Measurements from ENCODE around the gene VCPKMT. TPM values are rescaled to one million over a fixed set of nuclear protein-coding genes. Genes with fewer than 3 reads are reported as not detected.

Gene VCPKMT
- 9.6 TPM for polyA plus RNA-seq (2013, experiment 1 of 2)
- polyA plus RNA-seq (2013, experiment 2 of 2), result 9.6 TPM

DNA sequence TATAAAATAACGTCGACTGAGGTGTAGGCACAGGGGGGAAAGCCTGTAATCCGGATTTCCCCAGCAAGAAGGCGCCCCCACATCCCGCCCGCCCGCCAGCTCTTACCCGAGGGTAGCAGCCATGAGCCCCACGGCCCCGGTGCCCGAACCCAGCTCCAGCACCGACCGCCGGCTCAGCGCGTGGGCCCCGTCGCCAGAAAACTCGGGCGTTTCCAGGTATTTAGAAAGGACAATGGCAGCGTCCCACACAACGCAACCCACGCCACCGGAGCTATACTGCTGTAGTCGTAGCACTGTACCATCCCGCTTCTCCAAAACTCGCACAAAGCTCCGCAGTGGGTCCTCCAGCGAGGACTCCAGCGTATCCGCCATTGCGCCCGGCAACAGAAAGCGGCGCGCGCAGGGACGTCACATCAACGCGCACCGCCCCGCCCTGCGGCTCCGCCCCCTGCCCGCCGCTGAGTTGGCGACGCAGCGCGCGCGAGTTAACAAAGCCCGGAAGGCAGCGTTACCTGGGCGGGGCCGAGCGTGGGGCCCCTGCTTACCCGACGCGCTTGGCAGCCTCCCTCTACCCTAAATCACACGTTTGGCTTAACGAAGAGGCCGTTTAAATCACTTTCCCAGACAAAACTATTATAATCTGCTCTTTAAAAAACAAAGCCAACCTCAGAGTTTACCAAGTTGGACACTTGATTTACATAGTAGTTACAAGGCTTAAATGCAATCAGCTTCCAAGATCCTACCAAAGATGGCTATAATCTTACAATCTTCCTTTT, at the start of gene VCPKMT:
VCPKMT (minus strand) TSS at position 392 of the 776 bp plus-strand sequence; CDS start at position 372, 20 bp downstream.
- peaks cover 0 to 3% of the 10 kb centered on the region in 2 donors for H3K4me1 ChIP-seq (ENCODE audit: control insufficient read depth in 2 of 2, insufficient read depth in 1 of 2, low read depth in 1 of 2, low read length in 2 of 2)
- peak within 1 kb of the TSS; percentile 51 for H3K4me2 ChIP-seq (ENCODE audit: insufficient read depth, low read length, poor library complexity, severe bottlenecking)
- H2BK120ac ChIP-seq (ENCODE audit: low read depth, low read length), result no peak within 1 kb of the TSS
- H3K27ac ChIP-seq (replicated peaks; ENCODE audit: low read length), result no peak within 1 kb of the TSS
- no peaks in the 10 kb centered on the region for H3K27me3 ChIP-seq (ENCODE audit: control insufficient read depth in 3 of 3, insufficient read depth in 3 of 3, low read depth in 1 of 3, low read length in 3 of 3)
- H3K14ac ChIP-seq (ENCODE audit: low read length), result no peak within 1 kb of the TSS
- H3K36me3 ChIP-seq (replicated peaks in 1 of 2; ENCODE audit: control insufficient read depth in 2 of 2, insufficient read depth in 2 of 2, low read length in 2 of 2), result peaks cover 14 to 59% of the 10 kb centered on the region in 2 donors
- WGBS, 2 donors (ENCODE audit: extremely low coverage in 2 of 2, insufficient read length in 2 of 2, insufficient replicate concordance in 1 of 2), result no CpG with 5 or more reads among the region's 63 CpGs
- peak within 1 kb of the TSS; percentile 69 for H4K91ac ChIP-seq (ENCODE audit: low read depth, low read length, poor library complexity)
- DNase-seq (ENCODE audit: low spot score), result peak; percentile 87
- H2AFZ ChIP-seq (ENCODE audit: low read length), result peak within 1 kb of the TSS; percentile 80
- H2AK5ac ChIP-seq (ENCODE audit: low read depth, low read length), result no peak within 1 kb of the TSS
- peak within 1 kb of the TSS; percentile 79 to 92 for H3K4me3 ChIP-seq (ENCODE audit: low read length in 2 of 2)
- H3K9me3 ChIP-seq (replicated peaks in 1 of 2; ENCODE audit: control insufficient read depth in 2 of 2, insufficient read depth in 1 of 2, low read depth in 1 of 2, low read length in 2 of 2), result no peaks in the 10 kb centered on the region
- H4K8ac ChIP-seq (ENCODE audit: low read depth, low read length), result no peak within 1 kb of the TSS
- H2BK12ac ChIP-seq (ENCODE audit: low read length), result no peak within 1 kb of the TSS
- peak within 1 kb of the TSS; percentile 87 for H3K9ac ChIP-seq (ENCODE audit: low read depth, low read length, poor library complexity)
- no peak within 1 kb of the TSS for H2BK5ac ChIP-seq (ENCODE audit: low read length)
- peak within 1 kb of the TSS; percentile 92 for H3K18ac ChIP-seq (ENCODE audit: low read length)
- peaks cover 3% of the 10 kb centered on the region for H3K79me1 ChIP-seq (ENCODE audit: low read depth, low read length)
- H3K4ac ChIP-seq (ENCODE audit: low read length), result no peak within 1 kb of the TSS
- H2BK15ac ChIP-seq (ENCODE audit: low read length), result no peak within 1 kb of the TSS
- peak within 1 kb of the TSS; percentile 98 for H3K23ac ChIP-seq (ENCODE audit: low read depth, low read length, poor library complexity)

DNA sequence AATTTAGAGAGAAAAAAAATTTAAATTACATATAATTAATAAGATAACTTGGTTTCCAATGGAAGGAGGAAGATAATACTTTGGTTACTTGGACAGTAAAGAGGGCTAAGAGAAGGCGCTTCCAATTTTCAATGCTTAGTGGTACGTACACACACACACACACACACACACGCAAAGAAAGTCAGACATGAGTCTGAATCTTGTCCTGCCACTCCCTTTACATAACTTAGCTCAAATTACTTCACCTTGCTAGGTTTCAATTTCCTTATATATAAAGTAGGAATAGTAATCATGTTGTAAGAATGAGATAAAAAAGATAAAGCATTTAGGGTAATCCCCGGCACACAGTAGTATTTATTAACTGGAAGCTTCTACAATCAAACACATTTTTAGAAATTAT, 39.7 kb upstream of the VCPKMT start:
- Histone ChIP-seq H3K14ac (ENCODE audit: low read length) (no peak overlapping the region), H2AFZ (ENCODE audit: low read length) (no peak overlapping the region), H3K79me1 (ENCODE audit: low read depth, low read length) (no peaks in the 10 kb centered on the region), H3K23ac (ENCODE audit: low read depth, low read length, poor library complexity) (no peak overlapping the region), H4K91ac (ENCODE audit: low read depth, low read length, poor library complexity) (no peak overlapping the region), H2BK5ac (ENCODE audit: low read length) (no peak overlapping the region), H2BK12ac (ENCODE audit: low read length) (no peak overlapping the region), H3K27me3 (ENCODE audit: control insufficient read depth in 3 of 3, insufficient read depth in 3 of 3, low read depth in 1 of 3, low read length in 3 of 3) (no peaks in the 10 kb centered on the region), H2BK120ac (ENCODE audit: low read depth, low read length) (no peak overlapping the region), H2BK15ac (ENCODE audit: low read length) (no peak overlapping the region), H3K4me2 (ENCODE audit: insufficient read depth, low read length, poor library complexity, severe bottlenecking) (no peak overlapping the region), H3K4me1 (ENCODE audit: control insufficient read depth in 2 of 2, insufficient read depth in 1 of 2, low read depth in 1 of 2, low read length in 2 of 2) (no peaks in the 10 kb centered on the region), H2AK5ac (ENCODE audit: low read depth, low read length) (no peak overlapping the region), H3K27ac (replicated peaks; ENCODE audit: low read length) (no peak overlapping the region), H4K8ac (ENCODE audit: low read depth, low read length) (no peak overlapping the region), H3K4me3 (ENCODE audit: low read length in 2 of 2) (no peak overlapping the region), H3K18ac (ENCODE audit: low read length) (no peak overlapping the region), H3K4ac (ENCODE audit: low read length) (no peak overlapping the region), H3K36me3 (replicated peaks in 1 of 2; ENCODE audit: control insufficient read depth in 2 of 2, insufficient read depth in 2 of 2, low read length in 2 of 2) (peaks cover 0 to 81% of the 10 kb centered on the region in 2 donors), H3K9me3 (replicated peaks in 1 of 2; ENCODE audit: control insufficient read depth in 2 of 2, insufficient read depth in 1 of 2, low read depth in 1 of 2, low read length in 2 of 2) (no peaks in the 10 kb centered on the region), H3K9ac (ENCODE audit: low read depth, low read length, poor library complexity) (no peak overlapping the region)
- no peak for DNase-seq (ENCODE audit: low spot score)
- WGBS, 2 donors (ENCODE audit: extremely low coverage in 2 of 2, insufficient read length in 2 of 2, insufficient replicate concordance in 1 of 2), result no CpG with 5 or more reads among the region's 4 CpGs

DNA sequence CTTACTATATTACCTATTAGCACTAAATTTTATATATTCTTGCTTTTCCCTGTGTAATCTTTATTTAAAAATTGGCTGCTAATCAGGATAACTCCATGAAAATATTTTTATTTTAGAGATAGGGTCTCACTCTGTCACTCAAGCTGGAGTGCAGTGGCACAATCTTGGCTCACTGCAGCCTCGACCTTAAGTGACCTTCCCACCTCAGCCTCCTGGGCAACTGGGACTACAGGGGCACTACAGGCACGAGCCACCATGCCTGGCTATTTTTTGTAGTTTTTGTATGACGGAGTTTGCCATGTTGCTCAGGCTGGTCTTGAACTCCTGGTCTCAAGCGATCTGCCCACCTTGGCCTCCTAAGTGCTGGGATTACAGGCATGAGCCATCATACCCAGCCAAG, 32.4 kb upstream of the VCPKMT start:
- Histone ChIP-seq H2BK15ac (ENCODE audit: low read length) (no peak overlapping the region), H3K36me3 (replicated peaks in 1 of 2; ENCODE audit: control insufficient read depth in 2 of 2, insufficient read depth in 2 of 2, low read length in 2 of 2) (peaks cover 0 to 73% of the 10 kb centered on the region in 2 donors), H3K27ac (replicated peaks; ENCODE audit: low read length) (no peak overlapping the region), H3K9ac (ENCODE audit: low read depth, low read length, poor library complexity) (no peak overlapping the region), H3K9me3 (replicated peaks in 1 of 2; ENCODE audit: control insufficient read depth in 2 of 2, insufficient read depth in 1 of 2, low read depth in 1 of 2, low read length in 2 of 2) (no peaks in the 10 kb centered on the region), H4K91ac (ENCODE audit: low read depth, low read length, poor library complexity) (no peak overlapping the region), H3K4ac (ENCODE audit: low read length) (no peak overlapping the region), H2BK120ac (ENCODE audit: low read depth, low read length) (no peak overlapping the region), H2AFZ (ENCODE audit: low read length) (no peak overlapping the region), H2AK5ac (ENCODE audit: low read depth, low read length) (no peak overlapping the region), H4K8ac (ENCODE audit: low read depth, low read length) (no peak overlapping the region), H3K4me3 (ENCODE audit: low read length in 2 of 2) (no peak overlapping the region), H3K79me1 (ENCODE audit: low read depth, low read length) (no peaks in the 10 kb centered on the region), H3K27me3 (ENCODE audit: control insufficient read depth in 3 of 3, insufficient read depth in 3 of 3, low read depth in 1 of 3, low read length in 3 of 3) (no peaks in the 10 kb centered on the region), H2BK5ac (ENCODE audit: low read length) (no peak overlapping the region), H3K23ac (ENCODE audit: low read depth, low read length, poor library complexity) (no peak overlapping the region), H3K14ac (ENCODE audit: low read length) (no peak overlapping the region), H2BK12ac (ENCODE audit: low read length) (no peak overlapping the region), H3K4me1 (ENCODE audit: control insufficient read depth in 2 of 2, insufficient read depth in 1 of 2, low read depth in 1 of 2, low read length in 2 of 2) (no peaks in the 10 kb centered on the region), H3K4me2 (ENCODE audit: insufficient read depth, low read length, poor library complexity, severe bottlenecking) (no peak overlapping the region), H3K18ac (ENCODE audit: low read length) (no peak overlapping the region)
- DNase-seq (ENCODE audit: low spot score), result no peak
- WGBS, 2 donors (ENCODE audit: extremely low coverage in 2 of 2, insufficient read length in 2 of 2, insufficient replicate concordance in 1 of 2), result no CpG with 5 or more reads among the region's 4 CpGs

DNA sequence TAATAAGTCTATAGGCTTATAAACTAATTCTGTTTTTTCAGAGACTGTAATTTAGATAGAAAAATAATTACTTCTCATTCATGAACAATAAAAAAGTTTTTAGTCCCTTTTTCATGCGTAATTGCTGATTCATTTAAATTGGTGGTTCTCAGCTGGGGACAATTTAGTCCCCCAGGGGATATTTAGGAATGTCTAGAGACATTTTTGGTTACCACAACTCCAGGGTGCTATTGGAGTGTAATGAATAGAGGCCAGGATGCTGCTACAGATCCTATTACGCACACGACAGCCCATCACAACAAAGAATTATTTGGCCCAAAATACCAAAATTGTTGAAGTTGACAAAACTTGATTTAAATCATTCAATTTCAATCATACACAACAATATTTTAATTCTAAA, 22.8 kb upstream of the VCPKMT start:
- no peak overlapping the region for H3K27ac ChIP-seq (replicated peaks; ENCODE audit: low read length)
- no peak overlapping the region for H2BK15ac ChIP-seq (ENCODE audit: low read length)
- H2AFZ ChIP-seq (ENCODE audit: low read length), result no peak overlapping the region
- no peak overlapping the region for H3K4me2 ChIP-seq (ENCODE audit: insufficient read depth, low read length, poor library complexity, severe bottlenecking)
- no peaks in the 10 kb centered on the region for H3K9me3 ChIP-seq (replicated peaks in 1 of 2; ENCODE audit: control insufficient read depth in 2 of 2, insufficient read depth in 1 of 2, low read depth in 1 of 2, low read length in 2 of 2)
- no peak overlapping the region for H3K14ac ChIP-seq (ENCODE audit: low read length)
- H2BK12ac ChIP-seq (ENCODE audit: low read length), result no peak overlapping the region
- WGBS, 2 donors (ENCODE audit: extremely low coverage in 2 of 2, insufficient read length in 2 of 2, insufficient replicate concordance in 1 of 2), result no CpG with 5 or more reads among the region's 3 CpGs
- DNase-seq (ENCODE audit: low spot score), result no peak
- H3K4me1 ChIP-seq (ENCODE audit: control insufficient read depth in 2 of 2, insufficient read depth in 1 of 2, low read depth in 1 of 2, low read length in 2 of 2), result peaks cover 0 to 2% of the 10 kb centered on the region in 2 donors
- H4K91ac ChIP-seq (ENCODE audit: low read depth, low read length, poor library complexity), result no peak overlapping the region
- no peak overlapping the region for H4K8ac ChIP-seq (ENCODE audit: low read depth, low read length)
- no peaks in the 10 kb centered on the region for H3K27me3 ChIP-seq (ENCODE audit: control insufficient read depth in 3 of 3, insufficient read depth in 3 of 3, low read depth in 1 of 3, low read length in 3 of 3)
- peaks cover 0 to 32% of the 10 kb centered on the region in 2 donors for H3K36me3 ChIP-seq (replicated peaks in 1 of 2; ENCODE audit: control insufficient read depth in 2 of 2, insufficient read depth in 2 of 2, low read length in 2 of 2)
- no peaks in the 10 kb centered on the region for H3K79me1 ChIP-seq (ENCODE audit: low read depth, low read length)
- H3K23ac ChIP-seq (ENCODE audit: low read depth, low read length, poor library complexity), result no peak overlapping the region
- no peak overlapping the region for H2BK120ac ChIP-seq (ENCODE audit: low read depth, low read length)
- H3K4me3 ChIP-seq (ENCODE audit: low read length in 2 of 2), result no peak overlapping the region
- no peak overlapping the region for H3K4ac ChIP-seq (ENCODE audit: low read length)
- H3K18ac ChIP-seq (ENCODE audit: low read length), result no peak overlapping the region
- H2AK5ac ChIP-seq (ENCODE audit: low read depth, low read length), result no peak overlapping the region
- no peak overlapping the region for H3K9ac ChIP-seq (ENCODE audit: low read depth, low read length, poor library complexity)
- no peak overlapping the region for H2BK5ac ChIP-seq (ENCODE audit: low read length)
